GM21737 (cell line): ENCODE data around the gene C19orf47.

Experiments used
- ATAC-seq: cut with Tn5 transposase; IDR thresholded peaks from one replicate; pipeline ENCODE4 v1.9.1; 2021; ENCODE audit warnings: mild to moderate bottlenecking, moderate library complexity; ENCODE audit not compliant: unreplicated experiment

The C19orf47 gene

DNA sequence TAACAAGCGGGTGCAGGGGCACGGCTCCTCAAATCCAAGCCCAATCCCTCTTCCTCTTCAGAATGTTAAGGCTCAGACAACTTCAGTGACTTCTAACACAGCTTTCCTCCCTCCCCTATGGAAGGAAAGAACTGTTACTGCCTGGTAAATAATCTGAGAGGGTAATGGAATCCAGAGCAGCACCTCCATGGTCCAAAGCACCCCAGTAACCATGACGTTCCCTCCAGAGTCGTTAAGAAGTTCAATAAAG, 64.0 kb downstream of the C19orf47 start:
- ATAC-seq, result no peak

DNA sequence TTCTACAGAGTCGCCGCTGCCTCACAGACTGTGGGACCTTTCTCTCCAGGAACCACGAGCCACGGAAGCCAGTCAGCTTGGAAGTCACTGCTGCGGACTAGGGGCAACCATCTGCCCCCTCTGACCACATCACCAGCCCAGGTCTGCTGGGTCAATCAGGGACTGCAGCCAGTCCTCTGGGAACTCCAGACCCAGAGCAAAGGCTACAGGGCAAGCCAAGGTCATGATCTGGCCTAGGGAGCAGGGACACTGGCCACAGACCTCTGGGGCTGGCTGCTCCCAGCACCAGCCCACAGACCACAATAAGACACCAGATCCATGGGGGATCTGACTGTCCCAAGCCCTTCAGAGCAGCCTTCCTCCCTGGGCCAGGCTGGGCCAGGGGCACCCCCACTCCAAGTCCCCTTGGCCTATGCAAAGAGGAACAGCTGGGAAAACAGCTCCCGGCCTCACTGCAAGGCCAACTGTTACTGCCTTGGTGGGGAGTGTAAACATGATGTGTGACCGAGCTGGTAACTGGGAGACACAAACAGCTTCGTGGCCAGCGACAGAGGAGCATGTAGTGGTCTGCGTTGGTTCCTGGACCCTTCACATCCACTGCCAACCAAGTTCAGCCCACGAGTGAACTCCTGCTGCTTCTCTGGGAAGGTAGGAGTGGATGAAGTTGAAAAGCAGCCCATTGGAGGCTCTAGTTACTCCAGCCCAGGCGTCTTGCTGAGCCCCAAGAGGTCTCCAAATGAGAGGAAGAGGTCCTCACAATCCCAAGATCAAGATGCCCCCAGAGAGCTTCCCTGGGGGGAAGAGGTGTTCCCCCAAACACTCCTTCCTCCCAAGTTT, 64.6 kb downstream of the C19orf47 start:
- no peak for ATAC-seq

DNA sequence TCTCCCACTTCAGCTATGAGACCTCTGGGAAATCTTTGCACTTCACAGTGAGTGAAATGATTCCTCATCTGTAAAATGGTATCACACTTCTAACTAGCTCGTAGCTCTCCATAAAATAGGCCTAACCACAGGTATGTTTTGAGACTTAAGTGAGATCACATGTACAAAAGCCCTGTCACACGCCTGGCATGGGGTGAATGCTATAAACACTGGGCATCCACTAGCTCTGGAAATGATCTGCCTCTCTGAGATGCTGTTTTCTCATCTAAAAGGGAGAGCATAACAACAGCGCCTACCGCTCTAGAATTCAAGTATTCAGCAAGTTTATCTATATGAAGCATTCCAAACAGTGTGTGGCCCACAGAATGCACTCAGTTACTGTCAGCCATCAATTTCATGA, 65.3 kb downstream of the C19orf47 start:
- no peak for ATAC-seq

DNA sequence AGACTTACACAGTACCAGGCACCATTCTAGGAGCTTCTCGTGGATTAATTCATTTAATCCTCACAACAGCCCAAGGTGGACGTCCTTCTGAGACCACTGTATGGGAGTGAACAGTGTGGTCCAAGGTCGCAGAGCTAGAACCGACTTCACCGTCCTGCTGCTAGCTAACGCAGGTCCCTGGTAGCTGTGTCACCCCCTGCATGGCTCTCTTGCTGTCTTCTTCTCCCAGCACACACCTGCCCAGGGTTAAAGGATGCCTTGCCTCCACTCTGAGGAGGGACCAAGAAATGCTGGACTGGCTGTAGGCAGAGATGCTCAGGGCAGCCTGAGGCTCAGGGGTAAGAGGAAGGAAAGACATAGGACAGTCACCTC, 66.0 kb downstream of the C19orf47 start:
- ATAC-seq, result no peak

DNA sequence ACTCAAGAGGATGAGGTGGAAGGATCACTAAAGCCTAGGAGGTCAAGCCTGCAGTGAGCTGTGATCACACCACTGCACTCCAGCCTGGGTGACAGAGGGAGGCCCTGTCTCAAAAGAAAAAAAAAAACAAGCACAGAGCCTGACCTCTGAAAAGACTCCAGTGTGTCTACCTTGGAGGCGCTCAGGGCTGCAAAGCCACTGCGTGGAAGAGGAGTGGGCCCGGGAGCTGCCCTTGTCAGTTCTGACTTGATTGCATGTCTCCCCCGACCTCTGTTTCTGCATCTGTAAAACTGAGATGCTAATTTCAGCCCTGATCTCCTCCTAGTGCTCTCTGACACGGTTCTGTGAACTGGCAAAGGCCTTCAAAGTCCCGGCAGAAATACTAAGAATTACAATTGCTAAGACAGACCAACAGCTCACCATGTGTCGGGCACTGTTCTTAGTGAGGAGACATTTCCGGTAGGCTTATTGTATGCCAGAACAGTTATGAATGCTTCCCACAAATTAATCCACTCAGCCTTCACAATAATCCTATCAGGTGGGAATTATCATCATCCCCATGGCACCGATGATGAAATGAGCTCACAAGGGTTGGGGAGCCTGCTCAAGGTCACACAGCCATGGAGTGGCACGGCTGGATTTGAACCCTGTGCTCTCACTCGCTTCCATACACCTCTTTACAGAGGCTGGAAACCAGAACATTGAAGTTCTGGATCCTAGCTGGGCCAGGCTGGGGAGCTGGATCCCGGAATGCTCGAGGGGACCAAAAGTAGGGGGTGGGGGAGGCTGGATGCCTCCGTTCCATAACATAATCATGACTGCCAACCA, 66.6 kb downstream of the C19orf47 start:
- ATAC-seq, result no peak

DNA sequence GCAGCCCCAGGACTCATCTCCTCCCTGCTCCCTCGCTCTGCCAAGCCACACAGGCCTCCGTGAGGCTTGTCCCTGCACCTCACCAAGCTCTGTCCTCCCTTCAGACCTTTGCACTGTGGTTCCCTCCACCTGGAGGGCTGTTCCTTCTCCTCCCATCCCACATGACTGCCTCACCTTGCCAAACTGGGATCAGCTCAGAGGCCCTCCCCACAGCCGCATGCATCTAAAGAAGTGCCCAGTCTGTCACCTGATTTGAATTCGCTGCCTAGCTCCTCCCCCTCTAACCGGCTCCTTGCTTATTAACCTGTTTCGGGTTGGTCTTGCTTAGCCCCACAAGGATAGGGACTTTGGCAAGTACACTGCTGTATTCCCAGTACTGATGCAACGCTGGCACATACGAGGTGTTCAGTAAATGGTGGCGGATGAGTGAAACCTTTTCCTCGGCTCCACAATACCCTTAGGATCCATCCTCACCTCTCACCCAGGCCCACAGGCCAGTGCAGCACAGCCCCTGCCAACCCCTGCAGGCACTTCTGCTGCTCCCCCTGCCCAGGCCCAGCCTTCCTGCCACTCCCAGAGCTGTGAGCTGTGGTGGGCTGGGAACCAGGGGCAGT, 67.5 kb downstream of the C19orf47 start:
- ATAC-seq, result no peak

DNA sequence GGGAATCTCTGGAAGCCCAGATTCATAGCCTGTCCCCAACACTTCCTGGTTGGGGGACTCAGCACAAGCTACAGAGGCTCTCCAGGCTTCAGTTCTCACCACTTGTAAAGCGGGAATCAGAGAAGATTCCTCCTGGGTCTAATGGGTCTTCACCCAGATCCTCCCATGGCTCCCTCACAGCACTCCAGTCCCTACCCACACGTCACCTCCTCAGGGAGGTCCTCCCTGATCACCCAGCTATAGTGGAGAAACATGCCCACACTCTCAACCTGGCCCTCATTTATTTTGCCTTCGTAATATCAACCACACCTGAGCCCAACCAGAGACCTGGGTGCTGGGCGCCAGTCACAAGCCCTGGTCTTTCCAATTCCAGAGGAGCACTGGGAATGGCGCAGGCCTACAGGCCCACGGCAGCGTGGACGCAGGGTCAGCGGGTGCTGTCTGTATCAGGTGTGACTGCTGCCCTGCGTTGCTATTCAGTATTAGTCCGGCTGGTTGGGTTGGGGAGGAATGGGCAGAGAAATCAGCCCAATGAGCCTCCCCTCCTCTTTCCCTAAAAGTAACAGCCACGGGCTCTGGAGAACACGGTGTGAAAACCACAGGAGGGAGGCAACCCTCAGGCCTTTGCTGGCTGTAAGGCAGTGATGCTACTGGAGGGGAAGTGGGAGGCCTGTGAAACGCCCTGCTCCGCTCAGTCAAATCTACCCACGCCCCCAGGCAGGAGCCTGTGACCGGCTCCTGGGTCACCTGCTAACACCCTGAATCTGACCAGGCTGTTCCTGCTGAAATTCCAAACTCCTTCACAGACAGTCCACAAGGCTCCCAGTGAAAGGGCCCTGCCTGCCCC, 68.2 kb downstream of the C19orf47 start:
- ATAC-seq, result no peak

DNA sequence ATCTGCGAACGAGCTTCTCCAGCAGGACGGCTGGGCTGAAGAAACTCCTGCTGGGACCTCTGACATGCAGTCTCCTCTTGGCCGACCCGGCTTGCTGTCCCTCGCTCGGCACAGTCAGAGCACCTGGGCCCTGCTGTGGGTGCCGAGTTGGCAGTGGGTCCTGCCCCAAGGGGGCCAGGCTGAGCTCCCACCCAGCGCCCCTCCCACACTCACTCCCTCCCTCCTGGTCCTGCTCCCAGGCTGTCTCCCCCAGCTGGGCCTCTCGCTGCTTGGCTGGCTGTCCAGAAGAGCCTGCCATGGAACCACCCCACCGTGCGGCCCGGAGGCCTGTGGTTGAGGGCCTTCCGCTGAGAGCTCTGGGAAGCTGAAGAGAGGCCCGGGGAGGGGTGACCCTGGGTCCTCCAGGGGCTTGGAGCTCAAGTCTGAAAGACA, 69.1 kb downstream of the C19orf47 start:
- no peak for ATAC-seq

DNA sequence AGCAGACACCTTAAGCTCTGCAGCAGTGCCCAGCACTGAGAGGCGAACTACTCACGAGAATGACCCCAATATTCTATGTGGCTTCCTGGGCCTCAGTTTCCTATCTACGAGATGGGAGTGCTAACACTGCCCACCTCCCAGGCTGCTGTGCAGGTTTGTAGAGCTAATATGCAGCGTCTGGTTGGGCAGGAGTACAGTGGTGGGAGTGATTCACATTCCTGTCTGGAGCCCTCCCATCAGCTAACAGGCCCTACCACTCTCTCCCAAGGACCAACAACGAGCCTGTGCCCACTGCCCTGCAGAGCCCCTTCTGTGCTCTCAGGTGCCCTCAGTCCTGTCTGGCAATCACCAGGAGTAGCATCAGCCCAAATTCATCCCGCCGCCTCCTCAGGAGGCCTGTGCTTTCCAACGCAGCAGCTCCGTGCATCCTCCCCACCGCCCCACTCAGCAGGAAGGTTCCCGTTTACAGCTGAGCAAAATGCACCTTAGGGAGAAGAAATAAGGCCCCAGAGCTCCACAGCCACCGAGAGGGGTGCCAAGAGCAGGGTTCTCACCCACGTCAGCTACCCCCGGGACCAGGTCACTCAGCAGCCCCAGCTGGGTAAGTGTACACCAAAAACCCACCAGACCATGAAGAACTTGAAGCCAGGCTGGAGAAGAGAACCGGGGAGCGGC, 69.7 kb downstream of the C19orf47 start:
- ATAC-seq, result no peak

DNA sequence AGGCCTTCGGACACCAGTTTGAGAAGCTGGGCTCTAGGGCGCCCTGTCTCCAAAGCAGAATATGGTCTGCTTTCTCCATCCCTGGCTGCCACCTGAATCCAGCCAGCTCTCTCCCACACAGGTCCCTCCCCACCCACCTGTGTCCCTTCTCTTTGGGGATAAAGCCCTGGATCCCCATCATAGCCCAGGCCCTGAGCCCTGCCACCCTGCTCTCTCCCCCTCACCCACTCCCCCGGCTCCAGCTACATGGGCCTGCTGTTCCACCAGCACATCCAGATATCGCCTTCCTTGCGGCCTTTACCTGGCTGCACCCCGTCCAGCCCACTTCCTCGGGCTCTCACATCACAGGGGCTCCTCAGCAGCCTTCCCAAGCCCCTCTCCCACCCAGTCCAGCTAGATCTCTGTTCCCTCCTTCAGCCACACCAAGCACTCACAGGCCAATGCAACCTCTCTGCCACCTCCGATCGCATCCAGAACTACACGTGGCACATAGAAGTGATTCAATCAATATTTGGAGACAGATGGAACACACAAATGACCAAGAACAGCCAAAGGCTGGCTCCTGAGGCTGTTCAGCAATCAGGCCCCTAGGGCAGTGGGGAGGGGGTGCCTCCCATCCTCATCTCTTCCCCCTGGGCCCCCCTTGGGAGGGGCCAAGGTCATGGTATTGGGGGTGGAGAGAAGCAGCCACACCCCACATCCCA, 70.7 kb downstream of the C19orf47 start:
- ATAC-seq, result no peak

DNA sequence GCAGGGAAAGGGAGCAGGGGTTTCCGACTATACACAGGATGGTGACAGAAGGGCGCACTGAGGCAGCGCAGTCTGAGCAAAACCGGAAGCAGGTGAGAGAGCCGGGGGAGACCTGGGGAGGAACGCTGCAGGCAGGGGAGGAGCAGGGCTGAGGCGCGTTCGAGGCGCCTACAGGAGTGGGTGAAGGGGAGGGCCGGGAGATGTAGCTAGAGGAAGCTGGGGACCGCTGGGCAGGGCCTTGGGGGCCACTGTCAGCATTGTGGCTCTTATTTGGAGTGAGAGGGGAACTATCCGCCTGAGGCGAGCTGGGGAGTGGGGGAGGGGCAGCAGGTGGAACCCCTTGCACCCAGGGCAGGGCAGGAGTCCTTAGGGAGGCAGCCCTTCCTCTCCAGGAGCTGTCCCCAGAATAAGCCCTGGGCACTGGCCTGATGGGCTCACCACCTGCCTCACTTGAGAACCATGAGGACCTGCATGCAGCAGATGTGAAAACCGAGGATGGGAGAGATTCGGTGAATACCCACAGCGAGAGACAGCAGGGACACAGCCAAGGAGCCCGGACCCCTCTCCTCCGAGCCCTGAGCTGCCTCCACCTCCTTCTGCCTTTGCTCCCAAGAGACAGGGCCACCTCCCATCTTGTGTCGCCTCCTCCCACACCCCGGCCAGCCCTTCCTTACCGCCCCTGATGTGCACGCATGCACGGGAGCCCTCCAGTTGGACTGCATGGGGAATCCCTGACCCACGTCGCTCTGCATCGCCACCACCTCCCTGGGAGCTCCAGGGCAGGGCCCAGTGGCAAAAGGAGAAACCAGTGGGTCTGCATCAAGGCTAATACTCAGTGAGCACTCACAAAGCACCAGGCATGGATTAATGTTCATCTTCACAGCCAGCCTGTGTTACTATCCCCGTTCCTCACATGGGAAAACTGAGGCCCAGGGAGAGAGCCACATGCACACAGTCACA, 73.3 kb downstream of the C19orf47 start:
- ATAC-seq, result no peak

DNA sequence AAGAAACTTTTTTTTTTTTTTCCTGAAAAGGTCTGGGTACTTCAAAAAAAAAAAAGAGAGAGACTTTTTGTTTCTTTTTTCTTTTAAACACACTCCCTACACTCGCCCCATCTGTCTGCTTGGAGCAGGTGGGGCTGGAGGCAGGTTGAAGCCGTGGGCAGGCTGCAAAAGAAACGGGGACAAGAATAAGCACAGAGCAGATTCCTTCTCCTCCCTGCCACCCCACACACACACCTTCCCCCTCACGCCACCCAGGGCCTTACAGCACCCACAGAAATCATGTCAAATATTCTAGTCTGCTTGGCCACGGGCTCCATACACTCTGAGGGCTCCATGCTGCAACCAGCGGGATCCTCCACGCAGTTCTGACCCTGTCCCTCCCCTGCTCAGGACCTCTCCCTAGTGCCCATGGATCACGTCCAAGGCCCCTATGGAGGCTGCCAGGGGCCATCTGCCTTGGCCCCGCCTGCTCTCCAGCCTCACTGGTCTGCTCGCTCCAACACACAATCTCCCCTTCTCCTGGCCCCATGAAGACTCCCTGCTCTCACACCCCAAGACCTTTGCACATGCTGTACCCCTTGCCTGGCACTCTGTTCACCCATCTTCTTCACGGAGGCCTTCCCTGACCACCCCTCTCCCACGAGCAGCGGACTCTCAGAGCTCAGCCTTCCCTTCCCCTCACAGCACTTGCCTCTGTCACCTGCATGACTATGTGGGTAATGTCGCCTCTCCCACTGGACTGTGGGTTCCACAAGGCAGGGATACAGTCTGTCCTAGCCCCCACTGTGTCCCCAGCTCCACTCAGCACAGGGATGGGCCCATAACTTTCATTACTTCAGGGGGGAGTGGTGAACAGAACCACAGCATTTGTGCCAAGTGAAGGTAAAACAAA, 74.5 kb downstream of the C19orf47 start:
- no peak for ATAC-seq

DNA sequence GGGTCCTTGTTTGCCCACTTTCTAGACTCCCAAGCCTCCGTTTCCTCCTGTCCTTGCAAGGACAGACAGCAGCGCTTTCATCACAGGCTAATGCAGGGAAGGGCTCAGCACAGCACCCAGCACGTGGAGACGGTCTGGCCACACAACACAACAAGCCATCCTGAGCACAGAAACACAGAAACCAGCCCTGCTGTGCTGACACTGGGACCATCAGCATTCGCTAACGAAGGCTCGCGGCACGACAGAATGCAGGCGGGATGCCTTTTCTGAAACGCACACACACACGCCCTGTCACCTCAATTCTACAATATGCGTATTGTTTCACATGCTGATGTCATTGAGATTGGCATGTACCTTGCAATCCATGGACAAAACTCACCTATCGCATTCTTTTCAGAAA, 75.9 kb downstream of the C19orf47 start:
- no peak for ATAC-seq

DNA sequence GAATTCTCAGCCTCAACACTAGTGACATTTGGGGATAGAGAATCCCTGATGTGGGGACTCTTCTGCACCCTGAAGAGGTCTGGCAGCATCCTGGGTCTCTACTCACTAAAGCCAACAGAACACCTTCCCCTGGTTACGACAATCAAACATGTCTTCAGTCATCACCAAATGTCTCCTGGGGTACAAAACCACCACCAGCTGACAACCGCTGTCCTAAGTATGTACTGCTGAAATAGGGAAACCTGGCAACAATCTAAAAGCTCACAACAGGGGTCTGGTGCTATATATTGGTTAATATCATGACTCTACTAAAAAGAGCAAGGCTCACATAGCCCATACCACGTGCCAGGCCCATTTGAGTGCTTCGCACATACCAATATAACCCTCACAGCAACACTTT, 76.5 kb downstream of the C19orf47 start:
- no peak for ATAC-seq

DNA sequence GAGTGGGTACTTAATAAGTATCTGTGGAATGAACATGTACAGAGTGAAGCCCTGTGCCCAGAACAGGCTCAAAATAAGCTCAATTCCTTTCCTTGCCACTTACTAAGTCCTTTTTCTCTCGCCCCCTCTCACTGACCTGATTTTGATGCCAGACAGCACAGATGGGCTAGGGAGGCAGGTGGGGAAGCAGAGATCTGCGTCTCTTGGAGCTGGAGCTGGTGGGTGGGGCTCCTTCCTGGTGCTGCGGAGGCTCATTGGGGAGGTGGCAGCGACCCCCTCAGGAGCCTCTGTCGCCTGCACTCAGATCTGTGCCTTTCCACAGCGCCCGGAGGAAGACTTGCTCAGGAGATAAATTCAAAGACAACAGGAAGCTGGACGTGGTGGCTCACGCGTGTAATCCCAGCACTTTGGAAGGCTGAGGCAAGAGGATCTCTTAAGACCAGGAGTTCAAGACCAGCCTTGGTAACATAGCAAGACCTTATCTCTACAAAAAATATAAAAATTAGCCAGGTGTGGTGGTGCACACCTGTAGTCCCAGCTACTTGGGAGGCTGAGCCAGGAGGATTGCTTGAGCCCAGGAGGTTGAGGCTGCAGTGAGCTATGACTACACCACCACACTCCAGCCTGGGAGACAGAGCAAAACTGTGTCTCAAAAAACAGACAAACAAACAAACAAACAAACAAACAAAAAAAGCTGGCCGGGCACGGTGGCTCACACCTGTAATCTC, 77.7 kb downstream of the C19orf47 start:
- ATAC-seq, result no peak
